Measurements from ENCODE around the gene RNU6-9.

GRCh38 chr19:913080-913748 lies 19.9 kb downstream of the RNU6-9 start, which contains the start of gene R3HDM4:
- TF ChIP-seq, protein P1, sequence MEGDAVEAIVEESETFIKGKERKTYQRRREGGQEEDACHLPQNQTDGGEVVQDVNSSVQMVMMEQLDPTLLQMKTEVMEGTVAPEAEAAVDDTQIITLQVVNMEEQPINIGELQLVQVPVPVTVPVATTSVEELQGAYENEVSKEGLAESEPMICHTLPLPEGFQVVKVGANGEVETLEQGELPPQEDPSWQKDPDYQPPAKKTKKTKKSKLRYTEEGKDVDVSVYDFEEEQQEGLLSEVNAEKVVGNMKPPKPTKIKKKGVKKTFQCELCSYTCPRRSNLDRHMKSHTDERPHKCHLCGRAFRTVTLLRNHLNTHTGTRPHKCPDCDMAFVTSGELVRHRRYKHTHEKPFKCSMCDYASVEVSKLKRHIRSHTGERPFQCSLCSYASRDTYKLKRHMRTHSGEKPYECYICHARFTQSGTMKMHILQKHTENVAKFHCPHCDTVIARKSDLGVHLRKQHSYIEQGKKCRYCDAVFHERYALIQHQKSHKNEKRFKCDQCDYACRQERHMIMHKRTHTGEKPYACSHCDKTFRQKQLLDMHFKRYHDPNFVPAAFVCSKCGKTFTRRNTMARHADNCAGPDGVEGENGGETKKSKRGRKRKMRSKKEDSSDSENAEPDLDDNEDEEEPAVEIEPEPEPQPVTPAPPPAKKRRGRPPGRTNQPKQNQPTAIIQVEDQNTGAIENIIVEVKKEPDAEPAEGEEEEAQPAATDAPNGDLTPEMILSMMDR (IDR thresholded peaks at IDR 0.05): no peak
- TF ChIP-seq POLR2AphosphoS5 (IDR thresholded peaks at IDR 0.05): no peak
